HCEC 1CT (cell line): ENCODE results near the gene C19orf33.

Experiments
- DNase-seq: peaks from one replicate; pipeline ENCODE4 v3.0.0-alpha.2; 2017

Gene C19orf33

DNA sequence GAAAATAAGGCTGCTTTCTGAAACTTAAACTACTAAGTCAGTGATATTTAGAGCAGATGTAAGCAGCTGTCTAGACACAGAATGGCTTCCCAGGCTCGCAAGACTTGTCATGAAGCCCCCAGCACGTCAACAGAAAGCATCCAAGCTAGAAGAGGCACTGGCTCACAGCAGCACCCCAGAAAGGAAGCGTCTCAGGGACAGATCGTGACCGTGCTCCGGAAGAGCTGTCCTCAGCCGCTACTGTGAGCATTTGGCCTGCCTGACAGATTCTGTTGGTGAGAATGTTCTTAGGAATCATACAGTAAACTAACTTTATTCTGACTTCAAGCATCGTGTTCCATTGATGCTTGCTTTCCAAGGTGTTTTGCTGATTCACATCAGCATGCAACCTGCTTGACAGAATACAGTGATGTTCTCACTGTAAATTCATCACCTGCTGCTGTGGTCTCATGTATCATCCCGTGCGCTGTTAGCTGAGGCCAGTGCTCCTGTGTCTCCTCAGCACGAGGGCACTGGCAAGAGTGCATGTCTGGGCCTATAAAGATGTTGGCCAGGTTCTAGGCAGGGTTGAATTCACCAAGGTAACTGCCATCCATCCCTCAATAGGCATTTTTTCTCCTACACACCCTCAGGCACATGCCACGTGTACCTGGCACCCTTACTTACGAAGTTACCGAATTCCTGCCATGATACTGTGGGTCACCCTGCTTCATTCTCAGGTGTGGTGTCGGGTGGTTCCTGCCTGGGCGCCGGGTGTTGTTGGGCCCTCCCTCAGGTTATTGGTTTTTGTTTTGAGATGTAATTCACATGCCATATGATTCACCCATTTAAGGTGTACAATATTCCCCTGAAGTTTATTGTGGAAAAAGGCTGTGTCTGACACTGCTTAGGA is 23.8 kb upstream of the C19orf33 start:
- DNase-seq, result no peak

DNA sequence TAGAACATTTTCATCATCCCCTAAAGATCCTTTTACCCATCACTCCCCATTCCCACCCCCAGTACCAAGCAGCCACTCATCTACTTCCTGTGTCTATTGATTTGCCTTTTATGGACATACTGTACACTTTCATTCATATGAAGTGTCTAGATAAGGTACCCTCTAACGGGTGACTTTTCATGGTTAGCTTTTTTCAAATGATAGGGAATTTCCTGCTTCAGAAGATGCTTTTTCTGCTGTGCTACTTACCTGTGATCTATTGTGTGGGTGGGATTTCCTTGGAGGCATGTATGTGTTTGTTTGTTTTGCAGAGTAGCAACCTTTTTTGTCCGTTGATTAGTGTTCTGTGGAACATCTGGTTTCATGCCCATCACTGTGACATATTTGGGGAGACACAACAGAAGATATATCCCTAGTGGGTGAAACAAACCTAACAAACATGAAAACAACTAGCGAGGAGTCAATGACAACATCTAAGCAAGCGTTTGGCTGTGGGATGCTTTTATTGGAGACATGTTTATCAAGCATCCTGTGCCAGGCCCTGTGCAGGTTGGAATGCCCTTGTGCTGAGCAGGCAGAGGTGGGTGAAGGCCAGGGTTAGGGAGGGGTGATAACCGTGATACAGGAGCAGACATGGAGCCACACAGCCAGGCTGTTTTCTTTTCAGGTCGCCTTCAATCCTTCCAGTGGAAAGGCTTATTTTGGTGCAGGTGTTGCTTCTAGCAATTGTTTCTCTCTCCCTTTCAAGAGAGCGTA is 22.1 kb upstream of the C19orf33 start:
- no peak for DNase-seq

DNA sequence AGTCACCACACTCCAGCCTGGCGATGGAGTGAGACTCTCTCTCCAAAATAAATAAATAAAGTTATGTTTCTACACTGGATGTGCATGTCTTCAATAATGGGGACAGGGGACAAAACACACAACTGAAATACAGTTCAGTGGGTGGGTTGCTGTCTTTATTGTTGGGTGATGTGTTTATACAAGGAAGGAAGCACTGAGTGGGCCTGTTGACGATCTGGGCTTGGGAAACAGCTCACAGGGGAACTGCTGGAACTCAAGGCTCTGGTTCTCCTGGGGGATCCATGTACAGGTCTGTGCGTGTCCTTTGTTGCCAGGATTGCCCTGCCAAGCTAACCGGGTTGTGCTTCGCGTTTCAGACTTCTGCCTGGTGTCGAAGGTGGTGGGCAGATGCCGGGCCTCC is 20.8 kb upstream of the C19orf33 start:
- DNase-seq, result no peak

DNA sequence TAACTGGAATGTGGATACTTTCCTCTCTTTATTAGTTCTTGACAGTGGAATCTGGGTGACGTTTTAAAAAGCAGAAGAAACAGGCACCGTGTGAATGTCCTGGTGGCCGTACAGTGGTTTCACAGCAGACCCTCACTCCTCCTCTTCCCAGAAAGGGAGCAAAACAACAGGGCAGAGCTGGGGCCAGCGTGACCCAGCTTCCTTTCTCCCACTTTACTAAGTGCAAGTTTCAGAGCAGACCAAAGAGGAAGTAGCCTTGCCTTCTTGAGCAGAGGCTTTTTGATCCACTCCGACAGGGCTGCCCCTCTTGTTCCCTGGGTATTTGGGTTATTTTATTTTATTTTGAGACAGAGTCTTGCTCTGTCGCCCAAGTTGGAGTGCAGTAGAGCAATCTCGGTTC is 19.6 kb upstream of the C19orf33 start:
- no peak for DNase-seq

DNA sequence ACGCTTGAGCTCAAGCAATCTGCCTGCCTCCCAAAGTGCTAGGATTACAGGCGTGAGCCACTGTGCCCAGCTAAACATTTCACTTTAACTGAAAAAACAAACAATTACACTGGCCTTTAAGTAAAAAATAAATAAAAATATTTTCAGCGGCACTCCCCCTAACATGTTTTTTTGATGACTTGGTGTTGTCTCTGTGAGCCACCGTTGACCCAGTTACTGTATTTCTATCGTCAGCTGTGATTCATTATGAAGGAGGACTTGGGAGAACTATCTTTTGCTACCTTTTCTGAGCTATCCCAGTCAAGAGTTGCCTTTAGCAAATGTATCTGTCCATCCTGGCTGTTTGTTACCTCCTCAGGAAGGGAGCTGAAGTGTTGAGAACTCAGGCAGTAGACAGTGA is 18.5 kb upstream of the C19orf33 start:
- DNase-seq, result peak; percentile 37

DNA sequence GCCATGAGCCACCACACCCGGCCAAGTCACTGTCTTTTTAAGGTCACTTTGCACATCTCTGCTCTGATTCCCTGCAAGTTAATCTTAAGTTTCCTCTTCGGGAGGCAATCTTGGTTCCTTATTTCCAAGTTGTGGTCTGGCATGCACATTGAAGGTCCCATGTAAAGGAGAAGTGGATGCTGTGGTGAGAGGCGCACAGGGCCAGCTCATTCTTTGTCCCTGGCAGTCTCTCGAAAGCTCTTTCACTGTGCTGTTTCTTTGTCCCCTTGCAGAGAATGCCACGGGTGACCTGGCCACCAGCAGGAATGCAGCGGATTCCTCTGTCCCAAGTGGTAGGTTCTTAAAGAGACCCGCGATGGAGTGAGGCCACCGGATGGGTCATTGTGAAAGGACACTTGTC is 16.4 kb upstream of the C19orf33 start:
- no peak for DNase-seq

DNA sequence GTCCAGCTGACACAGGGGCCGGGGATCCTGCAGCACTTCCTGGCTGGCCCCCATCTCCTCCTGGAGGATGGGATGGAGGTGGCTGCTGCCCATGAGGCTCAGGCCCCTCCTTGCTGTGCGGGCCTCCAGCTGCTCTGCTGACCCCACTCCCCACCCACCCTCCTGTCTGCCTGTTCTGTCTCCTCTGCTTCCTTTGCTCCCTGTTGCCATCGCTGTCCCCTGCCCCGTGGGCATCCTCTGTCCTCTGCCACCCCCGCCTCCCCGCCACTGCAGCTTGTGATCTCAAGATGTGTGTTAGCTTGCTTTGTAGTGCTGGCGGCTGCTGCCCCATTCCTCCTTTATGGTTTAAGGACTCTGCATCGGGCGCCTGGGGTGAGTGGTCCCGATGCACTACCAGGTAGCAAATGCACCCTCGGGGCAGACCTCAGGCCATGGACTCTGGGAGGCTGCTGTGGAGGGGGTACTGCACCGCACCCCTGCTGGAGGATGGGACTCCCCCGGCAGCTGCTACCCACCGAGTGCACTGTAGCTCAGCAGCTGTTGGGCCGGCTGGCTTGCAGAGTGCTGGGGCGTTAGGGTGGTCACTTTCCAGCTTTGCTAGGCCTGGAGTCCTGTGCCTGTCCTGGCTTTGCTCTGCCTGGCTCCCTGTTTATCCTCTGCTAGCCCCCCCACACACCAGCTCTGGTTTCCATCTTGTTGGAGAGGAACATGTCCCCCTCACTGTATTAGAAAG is 15.8 kb upstream of the C19orf33 start:
- DNase-seq, result no peak

DNA sequence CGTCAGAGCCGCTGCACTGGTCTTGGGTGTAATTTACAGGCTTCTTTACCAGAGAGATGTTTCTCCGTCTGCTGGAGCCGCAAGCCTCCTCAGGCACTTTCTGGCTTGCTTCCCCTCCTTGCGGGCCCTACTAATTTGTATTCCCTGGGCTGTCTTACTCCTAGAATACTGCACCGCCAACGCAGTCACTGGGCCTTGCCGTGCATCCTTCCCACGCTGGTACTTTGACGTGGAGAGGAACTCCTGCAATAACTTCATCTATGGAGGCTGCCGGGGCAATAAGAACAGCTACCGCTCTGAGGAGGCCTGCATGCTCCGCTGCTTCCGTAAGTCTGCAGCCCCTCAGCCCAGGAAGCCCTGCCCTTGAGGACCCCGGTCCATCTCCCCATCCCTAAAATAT is 14.1 kb upstream of the C19orf33 start:
- DNase-seq, result no peak

DNA sequence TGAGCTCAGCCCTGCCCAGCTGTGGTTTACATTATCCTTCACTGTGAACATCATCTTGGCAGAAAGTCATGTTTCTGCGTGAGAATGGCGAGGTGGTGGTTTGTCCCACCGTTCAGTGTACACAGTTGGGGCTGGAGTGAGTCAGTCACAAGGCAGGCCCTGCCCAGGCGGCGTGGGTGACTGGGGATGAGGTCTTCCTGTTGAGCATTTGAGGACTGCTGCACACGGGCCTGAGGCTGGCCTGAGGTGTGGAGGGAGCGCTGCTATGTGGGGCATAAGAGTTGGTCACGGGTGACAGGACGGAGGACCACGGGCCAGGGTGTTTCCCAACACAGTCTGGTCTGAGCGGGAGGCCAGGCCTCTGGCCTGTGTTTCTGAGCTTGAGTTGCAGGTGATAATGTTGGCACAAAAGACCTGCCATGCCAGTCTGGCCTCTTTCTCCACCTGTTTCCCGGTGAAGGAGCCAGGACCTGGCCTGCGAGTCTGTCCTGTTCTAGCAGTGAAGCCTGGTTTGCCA is 13.4 kb upstream of the C19orf33 start:
- DNase-seq, result peak; percentile 82

DNA sequence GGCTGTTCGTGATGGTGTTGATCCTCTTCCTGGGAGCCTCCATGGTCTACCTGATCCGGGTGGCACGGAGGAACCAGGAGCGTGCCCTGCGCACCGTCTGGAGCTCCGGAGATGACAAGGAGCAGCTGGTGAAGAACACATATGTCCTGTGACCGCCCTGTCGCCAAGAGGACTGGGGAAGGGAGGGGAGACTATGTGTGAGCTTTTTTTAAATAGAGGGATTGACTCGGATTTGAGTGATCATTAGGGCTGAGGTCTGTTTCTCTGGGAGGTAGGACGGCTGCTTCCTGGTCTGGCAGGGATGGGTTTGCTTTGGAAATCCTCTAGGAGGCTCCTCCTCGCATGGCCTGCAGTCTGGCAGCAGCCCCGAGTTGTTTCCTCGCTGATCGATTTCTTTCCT is 12.2 kb upstream of the C19orf33 start:
- no peak for DNase-seq

DNA sequence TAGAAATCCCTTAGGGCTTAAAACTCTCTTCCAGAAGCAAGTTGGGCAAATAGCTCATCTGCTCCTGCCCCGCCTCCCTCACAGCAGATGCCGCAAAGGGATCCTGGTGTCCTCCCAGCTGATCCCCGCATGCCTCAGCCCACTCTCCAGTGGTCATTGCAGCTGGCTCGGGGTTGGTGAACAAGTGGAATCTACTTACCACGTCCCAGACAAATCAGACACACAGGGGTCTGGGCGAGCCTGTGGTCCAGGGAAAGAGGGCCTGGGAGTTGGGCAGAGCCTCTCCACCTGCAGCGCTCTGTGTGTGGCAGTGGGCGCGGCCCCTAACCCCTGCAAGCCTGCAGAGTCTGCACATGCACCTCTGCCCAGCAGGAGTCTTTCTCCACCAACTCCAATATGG is 10.8 kb upstream of the C19orf33 start:
- DNase-seq, result no peak

DNA sequence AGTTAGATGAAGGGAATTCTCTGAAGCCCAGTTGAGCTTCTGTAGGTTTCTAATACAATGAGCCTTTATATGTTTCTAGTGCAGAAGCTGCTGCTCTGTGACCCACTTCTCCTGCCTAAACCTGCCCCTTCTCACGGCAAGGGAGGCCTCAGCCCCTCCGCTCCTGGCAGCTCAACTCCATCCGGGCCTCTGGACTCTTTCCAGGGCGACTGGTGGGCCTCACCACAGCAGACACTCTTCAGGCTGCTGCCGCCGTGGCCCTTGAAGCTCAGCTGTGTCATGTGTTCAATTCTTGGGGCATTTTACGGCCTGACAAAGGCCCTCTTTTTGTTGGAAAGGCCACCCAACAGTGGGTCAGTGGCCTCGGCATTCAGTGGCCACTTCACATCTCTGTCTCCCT is 10.0 kb upstream of the C19orf33 start:
- DNase-seq, result no peak

DNA sequence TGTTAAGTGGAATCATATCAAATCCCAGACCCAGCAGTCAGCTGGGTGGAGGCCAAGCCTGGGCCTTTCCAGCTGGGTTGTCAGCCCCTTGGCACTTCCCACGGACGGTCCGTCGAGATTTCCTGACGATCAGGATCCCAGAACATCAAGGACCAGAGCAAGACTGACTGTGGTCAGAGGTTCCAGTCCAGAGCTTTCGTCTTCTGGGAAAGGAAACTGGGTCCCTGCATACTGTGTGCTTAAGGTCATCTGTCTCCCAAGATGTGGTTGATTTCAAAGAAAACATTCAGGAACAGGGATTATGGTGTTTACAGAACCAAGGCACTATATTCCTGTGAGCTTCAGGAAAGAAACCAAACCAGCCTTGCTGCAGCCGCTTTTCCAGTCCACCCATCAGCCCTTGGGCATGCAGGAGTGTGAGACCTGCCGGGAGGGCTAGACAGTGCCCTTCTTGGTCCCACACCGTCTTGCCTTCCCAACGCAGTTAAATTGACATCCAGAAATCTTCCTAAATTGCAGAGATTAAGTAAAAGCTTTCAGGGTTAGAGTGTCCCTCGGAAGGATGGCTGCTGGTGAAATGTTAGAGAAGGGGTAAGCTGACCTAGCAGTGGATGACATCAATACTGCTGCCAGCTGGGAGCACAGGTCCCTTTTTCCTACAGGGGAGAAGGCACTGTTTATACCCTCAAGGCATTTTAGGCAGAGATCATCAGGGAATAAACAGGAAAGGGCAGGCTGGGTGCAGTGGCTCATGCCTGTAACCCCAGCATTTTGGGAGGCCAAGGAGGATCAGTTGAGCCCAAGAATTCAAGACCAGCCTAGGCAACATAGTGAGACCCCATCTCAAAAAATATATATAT is 5.0 kb upstream of the C19orf33 start:
- DNase-seq, result peak; percentile 56

DNA sequence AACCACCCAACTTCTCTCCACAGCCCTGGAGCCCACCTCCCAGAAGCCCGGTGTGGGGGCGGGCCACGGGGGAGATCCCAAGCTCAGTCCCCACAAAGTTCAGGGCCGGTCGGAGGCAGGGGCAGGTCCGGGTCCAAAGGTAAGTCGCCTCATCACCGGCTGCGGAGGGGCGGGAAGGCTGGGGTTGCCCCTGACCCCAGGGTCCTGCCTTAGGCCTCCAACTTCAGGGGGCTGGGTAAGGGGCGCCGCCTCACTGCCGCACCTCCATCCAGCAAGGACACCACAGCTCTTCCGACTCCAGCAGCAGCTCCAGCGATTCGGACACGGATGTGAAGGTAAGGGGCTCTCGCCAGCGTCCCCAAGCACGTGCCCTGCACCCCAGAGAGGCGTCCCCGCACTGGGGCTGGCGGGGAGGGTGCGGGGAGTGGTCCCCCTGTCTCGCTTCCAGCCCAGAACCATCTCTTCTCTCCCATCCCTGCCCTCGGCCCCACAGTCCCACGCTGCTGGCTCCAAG is 358 bp downstream of the C19orf33 start:
- no peak for DNase-seq

DNA sequence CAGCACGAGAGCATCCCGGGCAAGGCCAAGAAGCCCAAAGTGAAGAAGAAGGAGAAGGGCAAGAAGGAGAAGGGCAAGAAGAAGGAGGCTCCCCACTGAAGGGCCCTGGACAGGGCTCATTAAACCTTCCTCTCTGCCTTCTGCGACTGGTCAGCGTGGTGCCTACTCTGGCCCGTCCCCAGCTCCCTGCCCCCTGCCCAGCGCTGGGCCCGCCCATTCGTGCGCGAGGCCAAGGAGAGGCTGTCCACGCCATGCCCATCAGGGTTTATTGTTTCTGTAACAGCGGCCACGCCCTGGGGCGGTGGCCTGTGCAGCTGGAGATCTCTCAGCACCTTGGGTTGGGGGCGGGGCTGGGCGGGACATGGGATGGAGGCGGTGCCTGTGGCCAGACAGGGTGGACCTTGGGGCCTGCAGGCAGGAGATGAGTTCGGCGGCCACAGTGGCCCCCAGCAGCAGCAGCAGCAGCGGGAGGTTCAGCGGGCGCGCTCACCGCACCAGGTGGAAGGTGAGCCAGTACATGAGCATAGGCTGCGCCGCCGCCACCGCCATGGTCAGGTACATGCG is 897 bp downstream of the C19orf33 start:
- DNase-seq, result no peak

DNA sequence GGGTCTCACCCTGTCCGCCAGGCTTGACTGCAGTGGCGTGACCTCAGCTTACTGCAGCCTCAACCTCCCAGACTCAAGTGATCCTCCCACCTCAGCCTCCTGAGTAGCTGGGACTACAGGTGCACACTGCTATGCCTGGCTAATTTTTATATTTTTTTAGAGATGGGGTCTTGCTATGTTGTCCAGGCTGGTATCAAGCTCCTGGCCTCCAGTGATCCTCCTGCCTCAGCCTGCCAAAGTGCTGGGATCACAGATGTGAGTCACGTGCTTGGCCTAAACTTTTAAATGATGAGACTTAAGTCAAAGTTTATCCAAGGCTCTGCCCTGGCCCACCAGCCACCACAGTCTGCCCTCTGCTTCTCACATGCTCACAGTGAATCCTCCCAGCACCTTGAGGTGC is 2.2 kb downstream of the C19orf33 start:
- DNase-seq, result no peak

DNA sequence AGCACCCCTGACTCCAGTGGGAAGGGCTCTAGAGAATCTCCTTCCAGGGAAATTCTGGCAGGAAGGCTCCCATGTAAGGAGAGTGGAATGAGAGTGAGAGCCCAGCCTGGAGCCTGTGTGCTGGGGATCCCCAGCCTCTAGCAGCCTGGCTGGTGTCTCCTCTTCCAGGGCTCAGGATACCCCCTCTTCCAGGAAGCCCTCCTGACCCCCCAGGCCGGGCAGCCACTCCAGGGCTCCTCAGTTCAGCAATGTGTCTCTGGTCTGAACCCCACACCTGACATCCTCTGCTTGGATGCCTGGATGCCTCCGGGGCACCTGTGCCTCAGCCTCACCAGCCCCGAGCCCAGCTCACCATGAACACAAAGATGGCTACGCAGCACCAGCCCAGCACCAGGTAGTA is 3.0 kb downstream of the C19orf33 start:
- no peak for DNase-seq

DNA sequence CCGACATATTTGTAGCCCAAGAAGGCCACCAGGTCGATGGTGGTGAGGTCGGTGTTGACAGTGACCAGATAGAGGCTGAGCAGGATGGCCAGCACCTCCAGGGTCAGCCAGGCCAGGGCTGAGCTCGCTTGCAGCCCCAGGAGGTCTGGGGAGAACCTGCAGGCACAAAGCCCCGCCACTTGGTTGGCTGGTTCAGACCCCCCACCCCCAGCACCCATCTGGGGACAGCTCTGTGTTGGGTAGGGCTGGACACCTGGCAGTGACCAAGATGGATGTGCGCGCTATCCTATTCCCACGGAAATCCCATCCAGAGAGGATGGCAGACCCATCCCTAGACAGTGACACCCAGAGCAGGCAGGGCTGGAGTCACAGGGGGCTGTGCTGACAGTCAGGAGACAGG is 3.5 kb downstream of the C19orf33 start:
- DNase-seq, result no peak

DNA sequence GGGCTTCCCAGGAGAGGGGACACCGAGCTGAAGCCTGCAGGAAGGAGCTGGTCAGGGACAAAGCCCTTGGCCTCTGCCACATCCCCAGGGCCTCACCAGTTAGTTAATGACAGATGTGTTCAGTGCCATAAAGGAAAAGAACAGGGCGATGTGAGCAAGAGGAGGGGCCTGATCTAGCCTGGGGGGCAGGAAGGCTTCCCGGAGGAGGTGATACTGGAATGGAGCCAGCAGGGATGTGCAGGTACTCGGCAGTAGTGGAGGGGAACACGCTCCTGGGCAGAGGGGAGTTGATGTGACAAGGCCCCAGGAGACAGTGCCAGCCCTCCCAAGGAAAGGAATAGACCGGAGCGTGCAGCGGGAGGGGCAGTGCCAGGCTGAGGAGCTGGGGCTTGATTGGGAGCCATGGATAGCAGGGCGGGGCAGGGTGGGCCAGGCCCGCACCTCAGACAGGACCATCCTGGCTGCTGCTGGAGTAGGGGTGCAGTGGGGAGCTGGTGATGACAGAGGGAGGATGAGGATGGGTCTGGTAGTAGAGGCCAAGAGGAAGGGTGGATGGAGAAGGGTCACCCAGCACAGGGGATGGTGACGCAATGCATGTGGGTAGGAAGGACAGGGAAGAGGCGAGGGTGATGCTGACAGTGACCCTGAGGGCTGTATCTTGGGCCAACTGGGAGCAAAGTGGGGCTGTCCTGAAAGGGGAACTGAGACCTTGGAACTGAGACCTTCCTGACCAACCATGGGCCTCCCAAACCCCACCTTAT is 4.1 kb downstream of the C19orf33 start:
- no peak for DNase-seq

DNA sequence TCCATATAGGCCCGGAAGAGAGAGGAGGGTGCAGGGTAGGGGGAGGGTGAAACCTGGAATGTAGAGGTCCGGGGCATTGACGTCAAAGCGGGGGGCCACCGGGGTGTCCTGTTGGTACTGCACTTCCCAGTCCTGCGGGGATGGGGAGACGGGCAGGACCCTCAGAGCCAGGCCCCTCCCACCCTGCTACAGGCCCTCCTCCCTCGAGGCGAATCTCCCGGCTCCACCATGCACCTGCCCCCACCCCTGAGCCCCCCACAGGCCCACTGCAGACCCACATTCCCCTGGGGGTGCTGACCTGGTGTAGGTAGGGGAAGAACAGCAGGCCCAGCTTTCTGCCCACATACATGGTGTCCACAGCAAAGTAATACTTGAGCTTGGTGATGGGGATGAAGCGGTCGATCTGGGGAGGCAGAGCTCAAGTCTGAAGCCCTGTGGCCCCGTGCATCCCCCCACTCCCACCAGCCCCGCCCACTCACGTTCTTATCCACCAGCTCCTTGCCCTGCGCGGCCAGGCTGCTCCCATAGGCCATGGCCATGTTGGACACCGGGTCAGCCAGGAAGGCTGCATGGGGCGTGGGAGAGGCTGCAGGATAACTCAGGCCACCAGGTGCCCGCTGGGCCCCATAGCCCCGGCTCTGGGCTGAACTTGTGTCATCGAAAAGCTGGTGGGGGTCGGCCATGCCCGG is 5.0 kb downstream of the C19orf33 start:
- DNase-seq, result no peak
